C4-2B (cell line): ENCODE measurements around the gene KIAA0232.

ENCODE experiments used
- ZFX ChIP-seq: fragments of 450-650 bp; IDR thresholded peaks from 2 replicates; pipeline ENCODE4 v1.6.1; 2017
- TF ChIP-seq, protein P1 (sequence below): fragments of 450-650 bp; conservative IDR thresholded peaks from 2 replicates; pipeline ENCODE4 v1.5.1; 2017; ENCODE audit warnings: mild to moderate bottlenecking

- TF ChIP-seq, protein P1, sequence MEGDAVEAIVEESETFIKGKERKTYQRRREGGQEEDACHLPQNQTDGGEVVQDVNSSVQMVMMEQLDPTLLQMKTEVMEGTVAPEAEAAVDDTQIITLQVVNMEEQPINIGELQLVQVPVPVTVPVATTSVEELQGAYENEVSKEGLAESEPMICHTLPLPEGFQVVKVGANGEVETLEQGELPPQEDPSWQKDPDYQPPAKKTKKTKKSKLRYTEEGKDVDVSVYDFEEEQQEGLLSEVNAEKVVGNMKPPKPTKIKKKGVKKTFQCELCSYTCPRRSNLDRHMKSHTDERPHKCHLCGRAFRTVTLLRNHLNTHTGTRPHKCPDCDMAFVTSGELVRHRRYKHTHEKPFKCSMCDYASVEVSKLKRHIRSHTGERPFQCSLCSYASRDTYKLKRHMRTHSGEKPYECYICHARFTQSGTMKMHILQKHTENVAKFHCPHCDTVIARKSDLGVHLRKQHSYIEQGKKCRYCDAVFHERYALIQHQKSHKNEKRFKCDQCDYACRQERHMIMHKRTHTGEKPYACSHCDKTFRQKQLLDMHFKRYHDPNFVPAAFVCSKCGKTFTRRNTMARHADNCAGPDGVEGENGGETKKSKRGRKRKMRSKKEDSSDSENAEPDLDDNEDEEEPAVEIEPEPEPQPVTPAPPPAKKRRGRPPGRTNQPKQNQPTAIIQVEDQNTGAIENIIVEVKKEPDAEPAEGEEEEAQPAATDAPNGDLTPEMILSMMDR = no peak
- TF ChIP-seq ZFX = no peak
These were observed 98.2 kb downstream of the KIAA0232 start for GRCh38 chr4:6880691-6881090.
